ENCODE measurements around the gene RCC1.

- TF ChIP-seq CTCF (IDR thresholded peaks at IDR 0.05): no peak
- TF ChIP-seq POLR2A (IDR thresholded peaks at IDR 0.05): no peak
Observed at GRCh38 chr1:28512058-28512611, 6.3 kb downstream of the RCC1 start.

Measured in right lobe of liver (tissue), 4 donors.